Neural cell (in vitro differentiated cells): ENCODE measurements around the gene HIBCH. TPM values are rescaled to one million over a fixed set of nuclear protein-coding genes. Genes with fewer than 3 reads are reported as not detected.
A peak's percentile ranks its signal among the peaks of the same experiment; 100 is the strongest.

ENCODE experiments used
- H2AFZ ChIP-seq: fragments of 200-600, 300-800 bp; sonication (generic), shearing (Covaris generic); 2 replicates; pipeline ENCODE4 v1.6.0; 2014; ENCODE audit warnings: low read depth, mild to moderate bottlenecking, antibody characterized with exemption, low read length, moderate library complexity
- H3F3A ChIP-seq: fragments of 200-600 bp; shearing (Covaris generic); 2 replicates; pipeline ENCODE4 v1.6.1; 2016; ENCODE audit warnings: mild to moderate bottlenecking, moderate library complexity, mixed read lengths, antibody characterized with exemption, low read length; ENCODE audit not compliant: insufficient read depth, poor library complexity, severe bottlenecking
- H3K27ac ChIP-seq: fragments of 200-600, 300-800 bp; sonication (generic), shearing (Covaris generic); 2 replicates; pipeline ENCODE4 v1.5.1; 2014; ENCODE audit warnings: mild to moderate bottlenecking, low read length, moderate library complexity
- H3K27me3 ChIP-seq: fragments of 300-800, 200-600 bp; sonication (generic), shearing (Covaris generic); 2 replicates; pipeline ENCODE4 v1.6.0; 2014; ENCODE audit warnings: mild to moderate bottlenecking, low read depth, low read length, moderate library complexity; ENCODE audit not compliant: insufficient read depth
- H3K36me3 ChIP-seq: fragments of 300-800, 200-600 bp; sonication (generic), shearing (Covaris generic); 2 replicates; pipeline ENCODE4 v1.5.1; 2014; ENCODE audit warnings: mild to moderate bottlenecking, antibody characterized with exemption, low read length, moderate library complexity; ENCODE audit not compliant: insufficient read depth
- H3K4me2 ChIP-seq: fragments of 300-800, 200-600 bp; sonication (generic), shearing (Covaris generic); 2 replicates; pipeline ENCODE4 v1.6.0; 2014; ENCODE audit warnings: mild to moderate bottlenecking, low read length
- H3K4me3 ChIP-seq: fragments of 300-800, 200-600 bp; sonication (generic), shearing (Covaris generic); 2 replicates; pipeline ENCODE4 v1.5.1; 2014; ENCODE audit warnings: mild to moderate bottlenecking, low read length, moderate library complexity
- H3K79me2 ChIP-seq: fragments of 200-600 bp; shearing (Covaris generic); replicated peaks from 2 replicates; pipeline ENCODE4 v1.6.0; 2014; ENCODE audit warnings: mild to moderate bottlenecking, low read length, moderate library complexity; ENCODE audit not compliant: insufficient read depth
- H3K9ac ChIP-seq: fragments of 300-800, 200-600 bp; sonication (generic), shearing (Covaris generic); 2 replicates; pipeline ENCODE4 v1.6.1; 2016; ENCODE audit warnings: mild to moderate bottlenecking, low read length, mixed read lengths
- H3K9me2 ChIP-seq: fragments of 200-600 bp; shearing (Covaris generic); 2 replicates; pipeline ENCODE4 v1.6.1; 2016; ENCODE audit warnings: mild to moderate bottlenecking, low read length, mixed read lengths; ENCODE audit not compliant: insufficient read depth
- H3K9me3 ChIP-seq: fragments of 200-600, 300-800 bp; sonication (generic), shearing (Covaris generic); 2 replicates; pipeline ENCODE4 v1.6.1; 2016; ENCODE audit warnings: mild to moderate bottlenecking, mixed run types, low read length, moderate library complexity, mixed read lengths
- H4K20me1 ChIP-seq: fragments of 200-600 bp; shearing (Covaris generic); 2 replicates; pipeline ENCODE4 v1.6.1; 2016; ENCODE audit warnings: mild to moderate bottlenecking, mixed run types; ENCODE audit not compliant: insufficient read depth
- CTCF ChIP-seq: fragments of 450-650 bp; IDR thresholded peaks from 2 replicates; pipeline ENCODE4 v1.5.1; 2014; ENCODE audit warnings: antibody characterized with exemption, mild to moderate bottlenecking, moderate library complexity; ENCODE audit not compliant: poor library complexity, severe bottlenecking
- EP300 ChIP-seq: fragments of 450-650 bp; conservative IDR thresholded peaks from 2 replicates; pipeline ENCODE4 v1.6.1; 2014; ENCODE audit warnings: antibody characterized with exemption, mild to moderate bottlenecking, moderate library complexity; ENCODE audit not compliant: poor library complexity, severe bottlenecking
- EZH2 ChIP-seq: fragments of 200-600, 300-800 bp; shearing (Covaris generic), sonication (generic); IDR thresholded peaks from 2 replicates; pipeline ENCODE4 v1.6.1; 2014; ENCODE audit warnings: antibody characterized with exemption, low read length, borderline replicate concordance, mild to moderate bottlenecking; ENCODE audit not compliant: insufficient read depth, poor library complexity, severe bottlenecking
- MXI1 ChIP-seq: fragments of 450-650 bp; conservative IDR thresholded peaks from 2 replicates; pipeline ENCODE4 v1.6.1; 2014; ENCODE audit warnings: antibody characterized with exemption, mild to moderate bottlenecking; ENCODE audit not compliant: poor library complexity, severe bottlenecking
- POLR2AphosphoS5 ChIP-seq: IDR thresholded peaks from 2 replicates; pipeline ENCODE4 v1.6.1; 2012
- RAD21 ChIP-seq: fragments of 450-650 bp; conservative IDR thresholded peaks from 2 replicates; pipeline ENCODE4 v1.6.1; 2014; ENCODE audit warnings: antibody characterized with exemption, mild to moderate bottlenecking, moderate library complexity
- REST ChIP-seq: IDR thresholded peaks from 2 replicates; pipeline ENCODE4 v1.6.1; 2012; ENCODE audit warnings: borderline replicate concordance
- SMC3 ChIP-seq: fragments of 450-650 bp; conservative IDR thresholded peaks from 2 replicates; pipeline ENCODE4 v1.6.1; 2014; ENCODE audit warnings: antibody characterized with exemption, mild to moderate bottlenecking, moderate library complexity; ENCODE audit not compliant: poor library complexity
- TAF1 ChIP-seq: IDR thresholded peaks from 2 replicates; pipeline ENCODE4 v1.6.1; 2012; ENCODE audit warnings: low read depth
- polyA plus RNA-seq: library from polyadenylated mRNA; depleted of rRNA; stranded (reverse); fragments of >200 nt; gene quantifications from 2 replicates; pipeline ENCODE4 v1.2.3, GENCODE V29; 2014

The HIBCH gene
- polyA plus RNA-seq, 1 donor from 2014 or later = 17.8 TPM

- Histone ChIP-seq H3K36me3 (no peaks in the 10 kb centered on the region), H2AFZ (no peak overlapping the region), H3K9me3 (no peaks in the 10 kb centered on the region), H4K20me1 (no peaks in the 10 kb centered on the region), H3K9me2 (no peaks in the 10 kb centered on the region), H3F3A (no peaks in the 10 kb centered on the region), H3K9ac (no peak overlapping the region), H3K27ac (no peak overlapping the region), H3K27me3 (no peaks in the 10 kb centered on the region), H3K4me2 (no peak overlapping the region), H3K79me2 (no peaks in the 10 kb centered on the region), H3K4me3 (peak overlapping the region; percentile 72)
- TF ChIP-seq POLR2AphosphoS5 (no peak), REST (no peak), MXI1 (no peak), TAF1 (no peak), RAD21 (no peak), CTCF (no peak), SMC3 (no peak), EZH2 (no peak), EP300 (no peak)
Measured at GRCh38 chr2:190342611-190343010, 23.0 kb upstream of the HIBCH start.

- Histone ChIP-seq H3K79me2 (no peaks in the 10 kb centered on the region), H4K20me1 (no peaks in the 10 kb centered on the region), H2AFZ (no peak overlapping the region), H3K27me3 (no peaks in the 10 kb centered on the region), H3K4me3 (no peak overlapping the region), H3F3A (no peaks in the 10 kb centered on the region), H3K4me2 (no peak overlapping the region), H3K9ac (no peak overlapping the region), H3K27ac (no peak overlapping the region), H3K36me3 (no peaks in the 10 kb centered on the region), H3K9me3 (no peaks in the 10 kb centered on the region), H3K9me2 (no peaks in the 10 kb centered on the region)
- TF ChIP-seq SMC3 = no peak
Measured at GRCh38 chr2:190340369-190340768, 20.7 kb upstream of the HIBCH start.

- Histone ChIP-seq H3K9me3 (no peaks in the 10 kb centered on the region), H3K9ac (no peak overlapping the region), H3F3A (no peaks in the 10 kb centered on the region), H3K27ac (no peak overlapping the region), H2AFZ (no peak overlapping the region), H3K4me3 (no peak overlapping the region), H3K27me3 (no peaks in the 10 kb centered on the region), H3K4me2 (no peak overlapping the region), H4K20me1 (no peaks in the 10 kb centered on the region), H3K36me3 (no peaks in the 10 kb centered on the region), H3K79me2 (no peaks in the 10 kb centered on the region), H3K9me2 (no peaks in the 10 kb centered on the region)
- no peak for TF ChIP-seq SMC3
- no peak for TF ChIP-seq EZH2
- no peak for TF ChIP-seq MXI1
- no peak for TF ChIP-seq POLR2AphosphoS5
- TF ChIP-seq CTCF = no peak
- TF ChIP-seq REST = no peak
- no peak for TF ChIP-seq EP300
- TF ChIP-seq TAF1 = no peak
- no peak for TF ChIP-seq RAD21
Measured at GRCh38 chr2:190339394-190339793, 19.8 kb upstream of the HIBCH start.
